Tibial nerve (tissue), 4 donors: ENCODE data around the gene KREMEN1. TPM values are rescaled to one million over a fixed set of nuclear protein-coding genes. Genes with fewer than 3 reads are reported as not detected.

Experiments
- DNase-seq, 2 donors: peaks; one replicate each; pipeline ENCODE4 v3.0.0-alpha.2; 2019; ENCODE audit warnings: low spot score in 2 of 2
- H3K27ac ChIP-seq, 4 donors: fragments of 200-600 bp; sonication (generic) in 3 of 4; one replicate each; pipeline ENCODE4 v1.5.1; 2017 to 2019; ENCODE audit warnings: mild to moderate bottlenecking in 1 of 4
- H3K27me3 ChIP-seq, 2 donors: fragments of 200-600 bp; sonication (generic) in 1 of 2; one replicate each; pipeline versions ENCODE4 v1.5.1 to v1.6.0; 2017 to 2019
- H3K36me3 ChIP-seq, 3 donors: fragments of 200-600 bp; sonication (generic); one replicate each; pipeline ENCODE4 v1.5.1; 2018 to 2019
- H3K4me1 ChIP-seq, 4 donors: fragments of 200-600 bp; sonication (generic) in 3 of 4; one replicate each; pipeline ENCODE4 v1.5.1; 2017 to 2019
- H3K4me3 ChIP-seq, 4 donors: fragments of 200-600 bp; sonication (generic) in 3 of 4; one replicate each; pipeline ENCODE4 v1.5.1; 2017 to 2019; ENCODE audit warnings: mild to moderate bottlenecking in 1 of 4, moderate library complexity in 1 of 4
- H3K9me3 ChIP-seq, 4 donors: fragments of 200-600 bp; sonication (generic) in 3 of 4; one replicate each; pipeline ENCODE4 v1.5.1; 2017 to 2019
- CTCF ChIP-seq, 5 experiments: fragments of 200-600 bp in 3 of 5; fragments of 450-650 bp in 2 of 5; sonication (generic) in 3 of 5; IDR thresholded peaks; one replicate each; pipeline ENCODE4 v1.5.1; 2016 to 2019; ENCODE audit warnings: antibody characterized with exemption in 5 of 5, mild to moderate bottlenecking in 3 of 5, moderate library complexity in 2 of 5
- EP300 ChIP-seq, 2 donors: sonication (generic); formaldehyde crosslinking; IDR thresholded peaks; one replicate each; pipeline ENCODE4 v1.6.1; 2017; ENCODE audit warnings: antibody characterized with exemption in 2 of 2, mild to moderate bottlenecking in 1 of 2
- POLR2A ChIP-seq, 2 donors: fragments of 450-650 bp; IDR thresholded peaks; one replicate each; pipeline ENCODE4 v1.6.1; 2017; ENCODE audit warnings: antibody characterized with exemption in 2 of 2, mild to moderate bottlenecking in 2 of 2, moderate library complexity in 2 of 2
- WGBS, 2 donors: methylation state at CpG; one replicate each; pipeline ENCODE4 v1.1.5; 2018; 5-methylcytosine and 5-hydroxymethylcytosine counted together
- total RNA-seq, 4 donors: library from RNA; depleted of rRNA; stranded (reverse); fragments of >200 nt; gene quantifications; one replicate each; pipeline ENCODE4 v1.1.0, GENCODE V29; 2016

Gene KREMEN1
- total RNA-seq, 4 donors from 2014 or later, result 5.4 to 15.1 (median 12.9) TPM

GRCh38 chr22:29205594-29206371 is 132.9 kb downstream of the KREMEN1 start, which contains the start of gene EMID1:
Gene EMID1, plus strand, starts transcription at chr22:29205896. Its CDS starts 143 bp downstream, at chr22:29206039.
- Histone ChIP-seq H3K36me3 (no peaks in the 10 kb centered on the region), H3K27ac (peak within 1 kb of the TSS in 1 of 4 donors; percentile 40), H3K4me3 (peak within 1 kb of the TSS; percentile 26 to 52 (median 43)), H3K4me1 (peaks cover 0 to 35% (median 12%) of the 10 kb centered on the region in 4 donors), H3K9me3 (no peaks in the 10 kb centered on the region), H3K27me3 (peaks cover 0 to 10% of the 10 kb centered on the region in 2 donors)
- TF ChIP-seq CTCF (IDR thresholded peaks at IDR 0.05) (peak in 3 of 5 experiments; percentile 10 to 34 (median 18)), EP300 (IDR thresholded peaks at IDR 0.05) (no peak)
- 2 to 3% methylated on average over 25 to 42 of the region's 90 CpGs for WGBS, 2 donors
- DNase-seq, result no peak

- Histone ChIP-seq H3K27me3 (peaks cover 0 to 10% of the 10 kb centered on the region in 2 donors), H3K27ac (peak overlapping the region in 1 of 4 donors; percentile 40), H3K4me1 (peaks cover 0 to 35% (median 12%) of the 10 kb centered on the region in 4 donors), H3K4me3 (peak overlapping the region; percentile 26 to 52 (median 43)), H3K36me3 (no peaks in the 10 kb centered on the region), H3K9me3 (no peaks in the 10 kb centered on the region)
- 50 to 56% methylated on average over 19 of the region's 19 CpGs for WGBS, 2 donors
- TF ChIP-seq POLR2A (IDR thresholded peaks at IDR 0.05) (no peak), CTCF (IDR thresholded peaks at IDR 0.05) (no peak), EP300 (IDR thresholded peaks at IDR 0.05) (no peak)
- DNase-seq, result no peak
These were observed 133.8 kb downstream of the KREMEN1 start for GRCh38 chr22:29206372-29207242.

- Histone ChIP-seq H3K9me3 (no peaks in the 10 kb centered on the region), H3K27me3 (peaks cover 0 to 10% of the 10 kb centered on the region in 2 donors), H3K4me3 (no peak overlapping the region), H3K36me3 (no peaks in the 10 kb centered on the region), H3K4me1 (peaks cover 0 to 31% (median 10%) of the 10 kb centered on the region in 4 donors), H3K27ac (no peak overlapping the region)
- TF ChIP-seq CTCF (IDR thresholded peaks at IDR 0.05) (no peak), POLR2A (IDR thresholded peaks at IDR 0.05) (no peak), EP300 (IDR thresholded peaks at IDR 0.05) (no peak)
- no peak for DNase-seq
- 94 to 97% methylated on average over 5 of the region's 5 CpGs for WGBS, 2 donors
These were observed 134.4 kb downstream of the KREMEN1 start for GRCh38 chr22:29207243-29207550.

GRCh38 chr22:29207562-29208501 is 135.0 kb downstream of the KREMEN1 start:
- 48 to 56% methylated on average over 10 of the region's 11 CpGs for WGBS, 2 donors
- DNase-seq, result no peak
- H3K36me3 ChIP-seq, result no peaks in the 10 kb centered on the region
- H3K4me3 ChIP-seq, result no peak overlapping the region
- no peaks in the 10 kb centered on the region for H3K9me3 ChIP-seq
- no peak overlapping the region for H3K27ac ChIP-seq
- peaks cover 0 to 10% of the 10 kb centered on the region in 2 donors for H3K27me3 ChIP-seq
- peaks cover 0 to 25% (median 9%) of the 10 kb centered on the region in 4 donors for H3K4me1 ChIP-seq
- TF ChIP-seq EP300 (IDR thresholded peaks at IDR 0.05) (no peak), CTCF (IDR thresholded peaks at IDR 0.05) (no peak), POLR2A (IDR thresholded peaks at IDR 0.05) (no peak)
